ENCODE data around the gene AFDN. TPM values are rescaled to one million over a fixed set of nuclear protein-coding genes. Genes with fewer than 3 reads are reported as not detected.

Gene AFDN
- total RNA-seq, 1 donor from 2014 or later: 102 TPM

GRCh38 chr6:167824591-167825331 is 1.9 kb upstream of the AFDN start:
- Histone ChIP-seq H3K4me3 (peak overlapping the region in 1 of 2 donors; percentile 97), H3K27me3 (no peaks in the 10 kb centered on the region), H3K36me3 (no peaks in the 10 kb centered on the region), H3K9me3 (no peaks in the 10 kb centered on the region), H3K27ac (no peak overlapping the region), H3K4me1 (peaks cover 9 to 12% of the 10 kb centered on the region in 2 donors)
- TF ChIP-seq, protein P1, sequence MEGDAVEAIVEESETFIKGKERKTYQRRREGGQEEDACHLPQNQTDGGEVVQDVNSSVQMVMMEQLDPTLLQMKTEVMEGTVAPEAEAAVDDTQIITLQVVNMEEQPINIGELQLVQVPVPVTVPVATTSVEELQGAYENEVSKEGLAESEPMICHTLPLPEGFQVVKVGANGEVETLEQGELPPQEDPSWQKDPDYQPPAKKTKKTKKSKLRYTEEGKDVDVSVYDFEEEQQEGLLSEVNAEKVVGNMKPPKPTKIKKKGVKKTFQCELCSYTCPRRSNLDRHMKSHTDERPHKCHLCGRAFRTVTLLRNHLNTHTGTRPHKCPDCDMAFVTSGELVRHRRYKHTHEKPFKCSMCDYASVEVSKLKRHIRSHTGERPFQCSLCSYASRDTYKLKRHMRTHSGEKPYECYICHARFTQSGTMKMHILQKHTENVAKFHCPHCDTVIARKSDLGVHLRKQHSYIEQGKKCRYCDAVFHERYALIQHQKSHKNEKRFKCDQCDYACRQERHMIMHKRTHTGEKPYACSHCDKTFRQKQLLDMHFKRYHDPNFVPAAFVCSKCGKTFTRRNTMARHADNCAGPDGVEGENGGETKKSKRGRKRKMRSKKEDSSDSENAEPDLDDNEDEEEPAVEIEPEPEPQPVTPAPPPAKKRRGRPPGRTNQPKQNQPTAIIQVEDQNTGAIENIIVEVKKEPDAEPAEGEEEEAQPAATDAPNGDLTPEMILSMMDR (IDR thresholded peaks at IDR 0.05): no peak
- no peak for DNase-seq (ENCODE audit: low spot score in 2 of 2)
- intact Hi-C loops (cut with DNase I): loop anchor here (5.0 kb wide), 1 partner anchor 277 kb away; no protein-coding TSS in a partner anchor

GRCh38 chr6:167825332-167826229 is 1.1 kb upstream of the AFDN start:
- H3K9me3 ChIP-seq: no peaks in the 10 kb centered on the region
- peaks cover 9 to 12% of the 10 kb centered on the region in 2 donors for H3K4me1 ChIP-seq
- H3K27me3 ChIP-seq: no peaks in the 10 kb centered on the region
- DNase-seq (ENCODE audit: low spot score in 2 of 2): peak in 1 of 2 donors; percentile 71
- H3K36me3 ChIP-seq: no peaks in the 10 kb centered on the region
- peak overlapping the region; percentile 2 to 21 for H3K27ac ChIP-seq
- intact Hi-C loops (cut with DNase I): loop anchor here (5.0 kb wide), 1 partner anchor 278 kb away; no protein-coding TSS in a partner anchor
- TF ChIP-seq, protein P1 (IDR thresholded peaks at IDR 0.05): no peak
- H3K4me3 ChIP-seq: peak overlapping the region; percentile 82 to 97

DNA sequence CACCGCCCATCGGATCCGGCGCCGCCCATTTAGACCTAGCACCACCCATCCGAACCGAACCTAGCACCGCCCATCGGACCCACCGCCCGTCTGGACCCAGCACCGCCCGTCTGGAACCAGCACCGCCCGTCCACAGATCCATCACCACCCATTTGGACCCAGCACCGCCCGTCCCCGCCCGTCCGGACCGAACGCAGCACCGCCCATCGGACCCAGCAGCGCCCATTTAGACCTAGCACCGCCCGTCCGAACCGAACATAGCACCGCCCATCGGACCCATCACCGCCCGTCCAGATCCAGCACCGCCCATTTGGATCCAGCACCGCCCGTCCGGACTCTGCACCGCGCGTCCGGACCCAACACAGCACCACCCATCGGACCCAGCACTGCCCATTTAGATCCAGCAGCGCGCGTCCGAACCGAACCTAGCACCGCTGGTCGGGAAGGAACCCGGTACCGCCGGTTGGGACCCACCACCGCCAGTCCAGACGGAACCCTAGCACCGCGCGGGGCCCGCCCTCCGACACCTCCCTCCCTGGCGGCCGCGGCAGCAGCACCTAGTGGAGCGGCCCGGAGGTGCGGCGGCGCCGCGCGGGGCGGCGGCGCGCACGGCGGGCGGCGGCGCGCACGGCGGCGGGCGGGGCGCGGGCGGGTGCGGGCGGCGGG is 348 bp upstream of the AFDN start:
- H3K4me1 ChIP-seq: peaks cover 9 to 12% of the 10 kb centered on the region in 2 donors
- DNase-seq (ENCODE audit: low spot score in 2 of 2): peak in 1 of 2 donors; percentile 85
- H3K4me3 ChIP-seq: peak overlapping the region; percentile 82 to 97
- TF ChIP-seq, protein P1 (IDR thresholded peaks at IDR 0.05): peak; percentile 31 to 62 (median 36)
- H3K36me3 ChIP-seq: no peaks in the 10 kb centered on the region
- H3K27me3 ChIP-seq: no peaks in the 10 kb centered on the region
- H3K9me3 ChIP-seq: no peaks in the 10 kb centered on the region
- intact Hi-C loops (cut with DNase I): loop anchor here (5.0 kb wide), 1 partner anchor 279 kb away; no protein-coding TSS in a partner anchor
- peak overlapping the region; percentile 21 to 36 for H3K27ac ChIP-seq

GRCh38 chr6:167827583-167828324 is 1.0 kb downstream of the AFDN start:
- H3K27me3 ChIP-seq: no peaks in the 10 kb centered on the region
- intact Hi-C loops (cut with DNase I): loop anchor here (5.0 kb wide), 1 partner anchor 280 kb away; no protein-coding TSS in a partner anchor
- peaks cover 9 to 12% of the 10 kb centered on the region in 2 donors for H3K4me1 ChIP-seq
- H3K36me3 ChIP-seq: no peaks in the 10 kb centered on the region
- DNase-seq (ENCODE audit: low spot score in 2 of 2): peak in 1 of 2 donors; percentile 73
- H3K9me3 ChIP-seq: no peaks in the 10 kb centered on the region
- H3K27ac ChIP-seq: peak overlapping the region; percentile 57 to 60
- H3K4me3 ChIP-seq: peak overlapping the region; percentile 84 to 86
- TF ChIP-seq, protein P1 (IDR thresholded peaks at IDR 0.05): no peak

All from ascending aorta (tissue), 2 donors.